G401 (cell line): Measurements from ENCODE around the gene PSMC3. TPM values are rescaled to one million over a fixed set of nuclear protein-coding genes. Genes with fewer than 3 reads are reported as not detected.

ENCODE experiments used
- DNase-seq: peaks from one replicate; pipeline ENCODE4 v3.0.0-alpha.2; 2015; ENCODE audit warnings: low spot score
- in situ Hi-C: cut with HindIII; loops from 2 replicates; pipeline ENCODE4 v1.10.0; 2016; ENCODE audit warnings: low sequenced_read_pairs, mixed read lengths
- total RNA-seq: library from RNA; depleted of rRNA; stranded (reverse); fragments of >200 nt; shearing (Covaris generic); gene quantifications from 2 replicates; pipeline ENCODE4 v1.2.3, GENCODE V29; 2014; rRNA removed

The PSMC3 gene
- total RNA-seq, 1 experiment from 2014 or later, result 239 TPM

DNA sequence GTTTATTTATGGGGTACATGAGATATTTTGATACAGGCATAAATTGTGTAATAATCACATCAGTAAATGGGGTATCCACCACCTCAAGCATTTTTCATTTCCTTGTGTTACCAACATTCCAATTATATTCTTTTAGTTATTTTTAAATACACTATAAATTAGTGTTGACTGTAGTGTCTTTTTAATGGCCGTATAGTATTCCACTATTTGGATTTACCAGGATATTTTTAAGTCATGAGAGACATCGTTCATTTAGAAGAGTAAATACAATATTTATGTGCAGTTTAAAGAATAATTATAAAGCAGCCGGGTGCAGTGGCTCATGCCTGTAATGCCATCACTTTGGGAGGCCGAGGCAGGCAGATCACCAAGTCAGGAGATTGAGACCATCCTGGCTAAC, 41.7 kb downstream of the PSMC3 start:
- in situ Hi-C loops, result no loop called here
- no peak for DNase-seq

DNA sequence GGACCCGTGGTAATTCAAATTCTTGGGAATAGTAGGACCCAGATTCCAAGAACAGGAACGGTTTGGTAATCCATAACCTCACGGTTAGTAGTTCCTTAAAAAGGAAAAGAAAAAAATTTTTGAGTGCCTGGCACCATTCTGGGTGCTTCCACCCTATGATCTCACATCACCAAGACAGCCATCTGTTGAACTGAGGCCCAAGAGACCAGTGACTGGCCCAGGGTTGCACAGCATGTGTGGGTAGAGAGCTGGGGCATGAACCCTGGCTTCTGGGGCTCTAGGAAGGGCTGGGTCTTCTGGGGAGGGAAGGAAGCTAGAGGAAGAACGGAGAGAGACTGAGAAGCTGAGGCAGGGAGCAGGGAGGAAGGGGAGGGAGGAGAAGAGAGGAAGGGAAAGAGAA, 43.2 kb downstream of the PSMC3 start:
- no peak for DNase-seq
- in situ Hi-C loops, result no loop called here

DNA sequence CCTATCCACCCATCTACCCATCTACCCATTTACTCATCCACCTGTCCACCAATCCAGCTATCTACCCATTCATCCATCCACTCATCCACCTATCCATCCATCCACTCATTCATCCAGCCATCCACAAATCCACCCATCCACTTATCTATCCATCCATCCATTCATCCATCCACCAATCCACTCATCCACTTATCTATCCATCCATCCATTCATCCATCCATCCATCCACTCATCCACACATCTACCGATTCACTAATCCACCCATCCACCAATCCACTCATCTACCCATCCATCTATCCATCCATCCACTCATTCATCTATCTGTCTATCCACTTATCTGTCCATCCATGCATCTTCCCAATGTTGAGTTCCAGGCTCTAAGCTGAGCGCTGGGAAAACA, 46.2 kb downstream of the PSMC3 start:
- DNase-seq, result no peak
- in situ Hi-C loops, result no loop called here

DNA sequence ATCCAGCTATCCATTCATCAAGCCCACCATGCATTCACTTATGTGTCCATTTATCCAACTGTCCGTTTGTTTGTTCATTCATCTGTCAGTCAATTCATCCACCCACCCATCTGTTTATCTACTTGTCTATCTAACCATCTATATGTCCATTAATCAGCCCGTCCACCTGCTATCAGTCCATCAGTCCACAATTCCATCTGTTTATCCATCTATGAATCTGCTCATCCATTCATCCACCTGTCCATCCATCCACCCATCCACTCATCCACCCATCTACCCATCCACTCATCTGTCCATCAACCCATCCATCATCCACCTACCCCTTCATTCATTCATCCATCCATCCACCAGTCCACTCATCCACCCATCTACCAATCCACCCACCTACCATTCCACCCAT, 46.9 kb downstream of the PSMC3 start:
- in situ Hi-C loops, result no loop called here
- no peak for DNase-seq

DNA sequence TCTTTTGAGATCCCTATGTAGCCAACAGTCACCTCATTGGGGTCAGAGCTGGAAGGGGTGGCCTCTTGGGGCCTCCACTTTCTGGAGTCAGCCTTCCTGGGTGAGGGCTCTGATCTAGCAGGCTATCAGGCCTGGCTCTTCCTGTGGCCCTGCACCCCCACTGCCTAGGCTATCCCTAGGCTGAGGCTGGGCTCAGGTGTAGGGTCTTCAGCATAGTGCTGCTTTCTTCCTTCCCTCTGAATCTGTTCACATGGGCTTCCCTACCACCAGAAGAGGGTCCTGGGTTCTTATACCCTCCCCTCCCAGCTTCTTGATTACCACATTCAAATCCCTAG, 47.4 kb downstream of the PSMC3 start:
- in situ Hi-C loops, result no loop called here
- DNase-seq, result no peak

DNA sequence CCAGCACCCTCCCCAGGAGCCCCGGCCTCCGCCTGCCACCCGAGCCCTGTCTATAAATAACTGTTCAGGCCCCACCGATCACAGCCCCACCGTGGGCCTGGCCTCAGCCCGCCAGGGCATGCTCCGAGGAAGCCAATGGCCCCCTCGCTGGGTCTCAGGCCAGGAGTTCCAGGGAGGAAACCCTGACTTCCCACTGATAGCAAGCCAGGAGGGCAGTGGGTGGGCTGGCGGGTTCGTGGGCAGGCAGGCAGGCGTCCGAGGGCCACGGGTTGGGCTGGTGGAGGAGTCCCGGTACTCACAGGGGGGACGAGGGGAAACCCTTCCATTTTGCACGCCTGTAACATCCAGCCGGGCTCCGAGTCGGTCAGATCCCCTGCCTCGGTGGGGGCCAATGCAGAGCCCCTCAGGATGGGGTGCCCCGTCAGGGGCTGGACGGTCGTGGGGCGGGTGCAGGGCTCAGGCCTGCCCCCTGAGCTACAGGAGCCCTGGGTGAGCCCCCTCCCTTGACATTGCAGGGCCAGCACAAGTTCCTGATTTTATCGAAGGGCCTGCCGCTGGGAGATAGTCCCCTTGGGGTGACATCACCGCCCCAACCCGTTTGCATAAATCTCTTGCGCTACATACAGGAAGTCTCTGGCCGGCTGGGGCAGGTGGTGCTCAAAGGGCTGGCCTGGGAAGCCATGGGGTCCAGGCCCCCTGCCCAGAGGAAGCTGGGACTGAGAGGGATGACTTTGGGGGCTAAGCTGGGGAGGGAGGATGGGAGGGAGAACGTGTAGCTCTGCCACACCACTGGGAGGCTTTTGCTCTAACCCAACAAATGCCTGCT, 48.0 kb downstream of the PSMC3 start, which contains the start of gene SPI1:
SPI1 (minus strand) TSS at position 538 of the 826 bp plus-strand sequence; CDS start at position 344, 194 bp downstream.
- in situ Hi-C loops, result no loop called here

DNA sequence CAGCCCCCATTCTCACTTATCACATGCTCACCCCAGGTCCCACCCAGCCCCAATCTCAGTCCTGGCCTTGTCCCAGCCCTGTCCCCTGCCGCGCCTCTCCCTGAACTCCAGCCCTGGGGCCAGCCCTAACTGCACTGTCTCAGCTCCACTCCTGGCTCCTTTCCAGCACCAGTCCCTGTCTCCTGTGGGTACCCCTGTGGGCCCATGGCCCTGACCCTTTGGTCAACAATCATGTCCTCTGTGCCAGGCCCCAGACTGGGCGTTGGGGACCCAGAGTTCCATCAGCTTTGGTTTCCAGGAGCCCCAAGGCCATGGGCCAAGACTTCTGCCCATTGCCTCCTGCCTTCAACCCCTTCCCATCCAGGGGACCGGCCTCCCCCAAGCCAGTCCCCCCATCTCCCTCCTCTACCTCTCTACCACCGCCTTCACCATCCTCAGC, 48.6 kb downstream of the PSMC3 start:
- no peak for DNase-seq
- in situ Hi-C loops, result no loop called here

More for the DNA sequence above, 48.0 kb downstream of the PSMC3 start, which contains the start of gene SPI1:
- DNase-seq, result no peak

DNA sequence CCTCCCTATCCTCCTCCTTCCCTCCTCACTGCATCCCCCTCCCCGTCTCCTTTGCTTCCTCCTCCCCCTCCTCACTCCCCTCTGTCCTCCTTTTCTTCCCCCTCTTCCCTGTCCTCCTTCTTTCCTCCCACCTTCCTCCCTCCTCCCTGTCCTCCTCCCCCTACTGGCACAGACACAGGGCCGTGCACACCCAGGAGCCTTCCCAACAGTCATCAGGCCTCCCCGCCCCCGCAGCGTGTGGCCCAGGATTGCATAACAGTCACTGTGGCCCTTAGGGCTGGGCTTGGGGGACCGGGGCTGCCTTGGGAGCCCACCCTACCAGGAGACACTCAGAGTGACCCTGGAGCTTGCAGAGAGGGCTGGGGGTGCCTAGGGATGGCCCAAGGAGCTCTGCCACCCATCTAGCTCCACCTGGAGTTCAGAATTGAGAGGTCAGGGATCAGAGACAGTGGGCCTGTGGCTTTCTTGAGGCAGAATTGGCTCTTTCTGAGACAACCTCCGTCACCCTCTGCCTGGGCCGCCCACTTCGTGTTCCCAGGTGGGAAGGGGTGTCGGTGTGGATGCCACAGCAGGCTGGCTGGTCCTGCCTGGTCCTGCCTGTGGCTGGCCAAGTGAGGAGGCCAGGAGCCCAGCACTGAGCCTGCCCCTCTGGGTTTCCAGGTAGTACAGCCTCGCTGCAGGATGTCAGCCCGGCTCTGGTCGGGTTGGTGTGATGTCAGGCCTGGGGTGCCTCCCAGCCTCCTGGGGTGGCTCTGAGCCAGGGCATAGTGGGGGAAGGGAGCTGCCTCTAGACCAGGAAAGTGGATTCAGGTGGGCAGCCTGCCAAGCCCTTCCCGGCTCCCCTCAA, 49.5 kb downstream of the PSMC3 start:
- in situ Hi-C loops, result no loop called here
- DNase-seq, result no peak

DNA sequence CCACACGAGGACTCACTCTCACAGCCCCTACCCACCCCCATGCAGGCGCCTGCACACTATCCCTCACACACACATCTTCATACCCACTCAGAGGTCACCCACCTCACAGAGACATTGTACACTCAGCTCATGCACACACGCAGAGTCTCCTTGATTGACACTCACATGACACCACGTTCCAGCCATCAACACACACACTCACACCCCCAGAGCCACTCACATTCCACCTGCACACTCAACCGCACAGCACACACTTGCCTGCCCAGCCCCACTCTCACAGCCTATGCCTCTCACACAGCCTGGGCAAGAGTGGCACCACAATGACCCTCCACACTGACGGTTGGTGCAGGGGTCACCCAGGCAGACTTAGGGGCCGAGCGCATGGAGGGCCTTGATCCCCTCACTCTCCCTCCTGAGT, 50.1 kb downstream of the PSMC3 start:
- in situ Hi-C loops, result no loop called here

DNA sequence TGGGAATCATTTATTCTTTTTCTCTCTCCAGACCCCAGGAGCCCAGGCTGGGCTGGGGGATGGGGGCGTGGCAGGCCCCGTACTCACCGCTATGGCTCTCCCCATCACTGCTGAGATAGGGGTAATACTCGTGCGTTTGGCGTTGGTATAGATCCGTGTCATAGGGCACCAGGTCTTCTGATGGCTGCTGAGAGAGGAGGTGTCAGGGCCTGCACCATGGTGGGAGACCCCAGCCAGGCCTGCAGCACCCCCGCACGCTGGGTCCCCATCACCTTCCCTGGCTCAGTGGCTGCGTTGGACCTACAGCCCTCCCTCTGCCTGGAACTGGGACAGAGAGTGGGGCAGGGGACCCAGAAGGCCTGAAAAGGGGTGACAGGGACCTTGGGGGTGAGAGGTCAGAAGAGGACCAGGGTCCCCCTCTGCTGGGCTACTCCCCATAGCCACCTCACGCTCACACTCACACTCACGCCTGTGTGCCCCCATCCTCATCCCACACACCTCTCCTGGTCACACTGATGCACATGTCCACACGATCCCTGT, 50.6 kb downstream of the PSMC3 start:
- in situ Hi-C loops, result no loop called here
- DNase-seq, result no peak

More for the DNA sequence above, 50.1 kb downstream of the PSMC3 start:
- DNase-seq, result no peak

DNA sequence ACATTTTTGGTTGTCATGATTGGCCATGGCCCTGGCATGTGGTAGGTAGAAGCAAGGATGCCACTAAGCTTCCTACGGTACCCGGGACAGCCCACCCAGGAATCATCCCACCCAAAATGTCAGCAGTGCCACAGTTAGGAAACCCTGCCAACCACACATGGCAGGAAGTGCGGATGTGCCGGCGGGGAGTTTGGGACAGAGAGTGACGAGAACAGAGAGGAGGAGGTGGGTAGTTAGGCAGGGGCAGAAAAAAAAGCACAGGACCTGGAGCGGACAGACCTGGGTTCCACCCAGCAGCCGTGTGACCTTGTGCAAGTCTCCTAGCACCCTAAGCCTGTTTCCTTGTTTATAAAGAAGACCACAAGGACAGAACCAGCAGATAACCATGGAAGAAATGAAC, 51.2 kb downstream of the PSMC3 start:
- in situ Hi-C loops, result no loop called here
- DNase-seq, result no peak

DNA sequence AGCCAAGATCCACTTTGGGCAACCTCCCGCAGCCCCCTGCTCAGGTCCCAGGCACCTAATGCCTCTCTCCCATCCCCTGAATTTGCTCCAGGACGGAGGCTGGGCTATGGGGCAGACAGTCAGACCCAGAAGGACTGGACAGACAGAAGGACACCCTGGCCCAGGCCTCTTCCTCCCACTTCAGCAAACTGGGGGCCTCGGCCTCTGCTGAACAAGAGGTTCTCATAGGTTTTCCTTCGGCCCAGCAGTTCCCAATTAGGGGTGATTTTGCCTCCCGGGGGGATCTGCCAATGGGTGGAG, 51.6 kb downstream of the PSMC3 start:
- DNase-seq, result no peak
- in situ Hi-C loops, result no loop called here

DNA sequence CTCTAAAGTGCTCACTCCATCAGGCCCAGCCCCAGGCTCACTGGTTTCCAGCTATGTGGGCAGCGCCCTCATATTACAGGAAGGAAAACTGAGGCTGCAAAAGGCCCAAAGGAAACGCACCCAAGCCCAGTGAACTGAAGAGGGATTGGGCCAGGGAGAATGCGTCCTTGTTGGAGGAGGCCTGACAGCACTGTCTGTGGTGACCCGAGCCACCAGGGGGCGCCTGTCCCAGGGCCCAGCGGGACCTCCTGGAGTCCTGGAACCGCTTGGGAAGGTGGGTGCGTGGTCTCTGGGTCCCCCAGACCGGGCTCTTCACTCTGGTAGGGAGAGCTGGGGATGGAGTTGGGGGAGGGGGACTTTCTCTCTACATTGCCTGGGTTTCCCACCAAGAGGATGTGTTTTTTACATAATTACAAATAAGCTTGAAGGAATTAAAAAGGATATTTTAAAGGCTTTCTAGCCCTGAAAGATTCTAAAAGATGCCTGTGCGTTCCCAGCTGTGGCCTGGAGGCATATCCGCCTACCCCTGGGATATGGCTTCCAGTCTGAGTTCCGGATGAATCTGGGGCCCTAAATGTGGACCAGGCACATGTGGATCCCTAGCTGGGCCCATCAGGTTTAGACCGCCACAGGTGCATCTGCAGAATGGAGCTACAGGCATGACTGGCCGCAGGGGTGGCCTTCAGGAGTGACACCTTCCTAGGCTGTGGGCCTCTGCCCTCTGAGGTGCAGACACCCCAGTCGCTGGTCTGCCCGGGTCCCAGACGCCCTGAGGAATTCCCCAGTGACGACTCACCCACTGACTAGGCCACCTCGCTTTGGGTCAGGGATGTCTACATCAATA, 52.1 kb downstream of the PSMC3 start:
- peak; percentile 78 for DNase-seq
- in situ Hi-C loops, result no loop called here

DNA sequence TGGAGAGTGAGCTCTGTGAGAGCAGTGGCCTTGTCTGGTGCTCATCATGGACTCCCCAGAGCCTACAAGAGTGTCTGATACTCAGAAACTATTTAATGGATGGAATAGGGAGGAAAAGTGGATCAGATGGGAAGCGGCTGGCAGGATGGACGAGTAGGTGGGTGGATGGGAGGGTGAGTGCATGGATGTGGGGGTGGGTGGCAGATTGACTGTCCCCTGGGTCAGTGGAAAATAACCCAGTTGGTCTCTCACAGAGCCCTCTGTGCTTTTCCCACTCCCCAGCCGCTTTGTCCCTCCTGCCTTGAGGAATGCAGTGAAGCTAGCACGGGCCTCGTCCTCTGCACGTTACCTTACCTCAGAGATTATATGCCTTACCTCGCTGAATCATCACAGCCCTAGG, 53.8 kb downstream of the PSMC3 start:
- in situ Hi-C loops, result no loop called here

DNA sequence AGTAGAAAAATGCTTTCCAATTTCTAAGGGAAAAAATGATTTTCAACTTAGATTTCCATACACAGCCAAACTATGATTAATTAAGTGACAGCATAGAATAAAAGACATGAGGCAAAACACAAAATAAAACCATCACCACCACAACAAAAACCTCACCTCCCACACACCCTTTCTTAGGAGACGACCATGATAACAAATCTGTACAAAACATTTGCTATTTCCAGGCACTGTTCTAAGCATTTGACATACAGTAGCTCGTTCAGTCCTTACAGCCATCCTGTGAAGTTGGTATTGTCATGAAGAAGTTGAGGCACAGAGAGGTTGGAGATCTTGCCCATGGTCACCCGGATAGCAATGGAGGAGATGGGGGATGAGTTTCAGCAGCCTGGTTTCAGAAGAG, 56.6 kb downstream of the PSMC3 start:
- in situ Hi-C loops, result no loop called here
- no peak for DNase-seq

More for the DNA sequence above, 53.8 kb downstream of the PSMC3 start:
- no peak for DNase-seq

Other genes starting within 250 kb of the PSMC3 start
- gene ARFGAP2, start 249.6 kb downstream of the PSMC3 start, total RNA-seq, result 119 and 166 TPM in 2 replicates
- 83.4 and 88.1 TPM in 2 replicates for gene PACSIN3, start 240.0 kb downstream of the PSMC3 start, total RNA-seq
- gene DDB2, start 211.5 kb downstream of the PSMC3 start, total RNA-seq, result 53.2 and 53.4 TPM in 2 replicates
- gene ACP2, start 177.6 kb downstream of the PSMC3 start, total RNA-seq, result 27.8 and 41.4 TPM in 2 replicates
- gene NR1H3, start 168.4 kb downstream of the PSMC3 start, total RNA-seq, result 13.7 and 14.1 TPM in 2 replicates
- gene MADD, start 156.3 kb downstream of the PSMC3 start, total RNA-seq, result 12.9 and 13.4 TPM in 2 replicates
- gene MYBPC3, start 73.7 kb downstream of the PSMC3 start, total RNA-seq, result 0.37 TPM in 1 of 2 replicates, not detected in the other
- not detected in 2 replicates for gene SPI1, start 47.9 kb downstream of the PSMC3 start, total RNA-seq
- gene SLC39A13, start 17.8 kb downstream of the PSMC3 start, total RNA-seq, result 22.9 and 43.0 TPM in 2 replicates
- not detected in 2 replicates for gene RAPSN, start 22.7 kb upstream of the PSMC3 start, total RNA-seq
- gene CELF1, start 126.7 kb upstream of the PSMC3 start, total RNA-seq, result 58.7 and 94.4 TPM in 2 replicates
- 103 and 127 TPM in 2 replicates for gene PTPMT1, start 139.2 kb upstream of the PSMC3 start, total RNA-seq
- 32.7 and 43.1 TPM in 2 replicates for gene KBTBD4, start 152.5 kb upstream of the PSMC3 start, total RNA-seq
- gene NDUFS3, start 152.6 kb upstream of the PSMC3 start, total RNA-seq, result 191 and 200 TPM in 2 replicates
- 0.58 TPM in 1 of 2 replicates, not detected in the other for gene FAM180B, start 160.2 kb upstream of the PSMC3 start, total RNA-seq
- 2.4 TPM in 1 of 2 replicates, not detected in the other for gene C1QTNF4, start 168.0 kb upstream of the PSMC3 start, total RNA-seq
- 29.0 and 33.2 TPM in 2 replicates for gene MTCH2, start 216.1 kb upstream of the PSMC3 start, total RNA-seq